HEK293 (cell line): Measurements from ENCODE around the gene TBPL1.

Experiments
- ZNF416 ChIP-seq: fragments of 450-650 bp; formaldehyde crosslinking; IDR thresholded peaks from 2 replicates; pipeline ENCODE4 v1.5.1; 2016; ENCODE audit warnings: missing biosample characterization, missing genetic modification characterization
- TF ChIP-seq, protein P1 (sequence below): fragments of 450-650 bp; formaldehyde crosslinking; IDR thresholded peaks from 2 replicates; pipeline ENCODE4 v1.5.1; 2016; ENCODE audit warnings: missing biosample characterization, missing genetic modification characterization

DNA sequence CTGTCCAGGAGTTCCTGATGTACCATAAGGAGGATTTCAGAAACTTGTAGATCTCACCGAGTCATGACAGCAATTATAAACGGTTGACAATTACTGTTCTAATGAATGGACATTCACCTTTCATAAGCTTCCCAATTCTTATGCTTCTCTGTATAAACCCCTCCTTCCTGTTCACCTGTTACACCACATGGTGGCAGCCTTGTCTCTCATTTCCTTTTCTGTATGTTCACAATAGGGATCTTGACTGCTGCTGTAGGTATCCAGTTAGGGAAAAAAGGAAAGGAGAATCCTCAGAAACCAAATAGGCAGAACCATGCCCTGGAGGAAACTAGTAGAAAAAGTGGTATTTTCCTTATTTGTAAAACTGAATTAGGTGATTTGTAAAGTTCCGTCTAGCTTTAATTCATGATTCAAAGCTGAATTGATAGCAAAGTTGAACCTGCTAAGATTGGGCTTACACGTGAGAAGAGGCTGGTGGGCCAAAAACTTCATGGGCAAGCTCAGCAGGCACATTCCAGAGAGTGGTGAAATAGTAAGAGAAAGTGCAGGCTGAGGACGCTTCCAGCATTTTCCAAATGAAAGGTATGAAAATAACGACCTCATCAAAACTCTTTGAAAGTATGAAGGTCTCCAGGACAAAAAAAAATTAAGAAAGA lies 29.0 kb upstream of the TBPL1 start:
- TF ChIP-seq, protein P1, sequence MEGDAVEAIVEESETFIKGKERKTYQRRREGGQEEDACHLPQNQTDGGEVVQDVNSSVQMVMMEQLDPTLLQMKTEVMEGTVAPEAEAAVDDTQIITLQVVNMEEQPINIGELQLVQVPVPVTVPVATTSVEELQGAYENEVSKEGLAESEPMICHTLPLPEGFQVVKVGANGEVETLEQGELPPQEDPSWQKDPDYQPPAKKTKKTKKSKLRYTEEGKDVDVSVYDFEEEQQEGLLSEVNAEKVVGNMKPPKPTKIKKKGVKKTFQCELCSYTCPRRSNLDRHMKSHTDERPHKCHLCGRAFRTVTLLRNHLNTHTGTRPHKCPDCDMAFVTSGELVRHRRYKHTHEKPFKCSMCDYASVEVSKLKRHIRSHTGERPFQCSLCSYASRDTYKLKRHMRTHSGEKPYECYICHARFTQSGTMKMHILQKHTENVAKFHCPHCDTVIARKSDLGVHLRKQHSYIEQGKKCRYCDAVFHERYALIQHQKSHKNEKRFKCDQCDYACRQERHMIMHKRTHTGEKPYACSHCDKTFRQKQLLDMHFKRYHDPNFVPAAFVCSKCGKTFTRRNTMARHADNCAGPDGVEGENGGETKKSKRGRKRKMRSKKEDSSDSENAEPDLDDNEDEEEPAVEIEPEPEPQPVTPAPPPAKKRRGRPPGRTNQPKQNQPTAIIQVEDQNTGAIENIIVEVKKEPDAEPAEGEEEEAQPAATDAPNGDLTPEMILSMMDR (tag by site-specific recombination), result peak; percentile 86
- no peak for TF ChIP-seq ZNF416
